ENCODE data around the gene NELL1. TPM values are rescaled to one million over a fixed set of nuclear protein-coding genes. Genes with fewer than 3 reads are reported as not detected.

Gene NELL1
- total and polyA plus RNA-seq, 2 donors, result 1.4 to 4.3 TPM

- H3K4me3 ChIP-seq (ENCODE audit: low read length in 2 of 2), result no peak overlapping the region
- no peak for DNase-seq (ENCODE audit: low read depth in 6 of 9, low spot score in 9 of 9)
- H3K9me3 ChIP-seq (ENCODE audit: control insufficient read depth in 2 of 2, insufficient read depth in 1 of 2, low read length in 1 of 2), result no peaks in the 10 kb centered on the region
- no peak overlapping the region for H3K27ac ChIP-seq (ENCODE audit: low read depth in 1 of 2, low read length in 1 of 2)
- no peaks in the 10 kb centered on the region for H3K36me3 ChIP-seq (ENCODE audit: control insufficient read depth in 2 of 2, insufficient read depth in 2 of 2, low read length in 1 of 2)
- 50% methylated on average over 1 of the region's 1 CpG for WGBS
- H3K4me1 ChIP-seq (ENCODE audit: control insufficient read depth in 2 of 2, insufficient read depth in 2 of 2, low read length in 2 of 2), result no peaks in the 10 kb centered on the region
- no peaks in the 10 kb centered on the region for H3K27me3 ChIP-seq (ENCODE audit: control insufficient read depth in 2 of 2, insufficient read depth in 1 of 2, low read length in 1 of 2)
Measured at GRCh38 chr11:20632169-20632532, 37.2 kb upstream of the NELL1 start.

- Histone ChIP-seq H3K27me3 (ENCODE audit: control insufficient read depth in 2 of 2, insufficient read depth in 1 of 2, low read length in 1 of 2) (no peaks in the 10 kb centered on the region), H3K9me3 (ENCODE audit: control insufficient read depth in 2 of 2, insufficient read depth in 1 of 2, low read length in 1 of 2) (no peaks in the 10 kb centered on the region), H3K4me3 (ENCODE audit: low read length in 2 of 2) (no peak overlapping the region), H3K36me3 (ENCODE audit: control insufficient read depth in 2 of 2, insufficient read depth in 2 of 2, low read length in 1 of 2) (no peaks in the 10 kb centered on the region), H3K27ac (ENCODE audit: low read depth in 1 of 2, low read length in 1 of 2) (no peak overlapping the region), H3K4me1 (ENCODE audit: control insufficient read depth in 2 of 2, insufficient read depth in 2 of 2, low read length in 2 of 2) (no peaks in the 10 kb centered on the region)
- DNase-seq (ENCODE audit: low read depth in 6 of 9, low spot score in 9 of 9), result no peak
- WGBS, result 93% methylated on average over 5 of the region's 5 CpGs
Measured at GRCh38 chr11:20634044-20634443, 35.3 kb upstream of the NELL1 start.

GRCh38 chr11:20634781-20635180, 34.6 kb upstream of the NELL1 start:
- DNase-seq (ENCODE audit: low read depth in 6 of 9, low spot score in 9 of 9), result no peak
- Histone ChIP-seq H3K27ac (ENCODE audit: low read depth in 1 of 2, low read length in 1 of 2) (no peak overlapping the region), H3K4me1 (ENCODE audit: control insufficient read depth in 2 of 2, insufficient read depth in 2 of 2, low read length in 2 of 2) (no peaks in the 10 kb centered on the region), H3K4me3 (ENCODE audit: low read length in 2 of 2) (no peak overlapping the region), H3K27me3 (ENCODE audit: control insufficient read depth in 2 of 2, insufficient read depth in 1 of 2, low read length in 1 of 2) (no peaks in the 10 kb centered on the region), H3K9me3 (ENCODE audit: control insufficient read depth in 2 of 2, insufficient read depth in 1 of 2, low read length in 1 of 2) (no peaks in the 10 kb centered on the region), H3K36me3 (ENCODE audit: control insufficient read depth in 2 of 2, insufficient read depth in 2 of 2, low read length in 1 of 2) (no peaks in the 10 kb centered on the region)
- 83% methylated on average over 7 of the region's 7 CpGs for WGBS

- WGBS, result 69% methylated on average over 7 of the region's 7 CpGs
- Histone ChIP-seq H3K4me1 (ENCODE audit: control insufficient read depth in 2 of 2, insufficient read depth in 2 of 2, low read length in 2 of 2) (no peaks in the 10 kb centered on the region), H3K27ac (ENCODE audit: low read depth in 1 of 2, low read length in 1 of 2) (no peak overlapping the region), H3K4me3 (ENCODE audit: low read length in 2 of 2) (no peak overlapping the region), H3K9me3 (ENCODE audit: control insufficient read depth in 2 of 2, insufficient read depth in 1 of 2, low read length in 1 of 2) (no peaks in the 10 kb centered on the region), H3K27me3 (ENCODE audit: control insufficient read depth in 2 of 2, insufficient read depth in 1 of 2, low read length in 1 of 2) (no peaks in the 10 kb centered on the region), H3K36me3 (ENCODE audit: control insufficient read depth in 2 of 2, insufficient read depth in 2 of 2, low read length in 1 of 2) (no peaks in the 10 kb centered on the region)
- no peak for DNase-seq (ENCODE audit: low read depth in 6 of 9, low spot score in 9 of 9)
Measured at GRCh38 chr11:20638074-20638473, 31.3 kb upstream of the NELL1 start.

- Histone ChIP-seq H3K4me3 (ENCODE audit: low read length in 2 of 2) (no peak overlapping the region), H3K36me3 (ENCODE audit: control insufficient read depth in 2 of 2, insufficient read depth in 2 of 2, low read length in 1 of 2) (no peaks in the 10 kb centered on the region), H3K9me3 (ENCODE audit: control insufficient read depth in 2 of 2, insufficient read depth in 1 of 2, low read length in 1 of 2) (no peaks in the 10 kb centered on the region), H3K27ac (ENCODE audit: low read depth in 1 of 2, low read length in 1 of 2) (no peak overlapping the region), H3K27me3 (ENCODE audit: control insufficient read depth in 2 of 2, insufficient read depth in 1 of 2, low read length in 1 of 2) (no peaks in the 10 kb centered on the region), H3K4me1 (ENCODE audit: control insufficient read depth in 2 of 2, insufficient read depth in 2 of 2, low read length in 2 of 2) (no peaks in the 10 kb centered on the region)
- no peak for DNase-seq (ENCODE audit: low read depth in 6 of 9, low spot score in 9 of 9)
- WGBS, result 58% methylated on average over 3 of the region's 3 CpGs
Measured at GRCh38 chr11:20639688-20640087, 29.7 kb upstream of the NELL1 start.

GRCh38 chr11:20640401-20640800, 29.0 kb upstream of the NELL1 start:
- Histone ChIP-seq H3K36me3 (ENCODE audit: control insufficient read depth in 2 of 2, insufficient read depth in 2 of 2, low read length in 1 of 2) (no peaks in the 10 kb centered on the region), H3K4me3 (ENCODE audit: low read length in 2 of 2) (no peak overlapping the region), H3K9me3 (ENCODE audit: control insufficient read depth in 2 of 2, insufficient read depth in 1 of 2, low read length in 1 of 2) (no peaks in the 10 kb centered on the region), H3K4me1 (ENCODE audit: control insufficient read depth in 2 of 2, insufficient read depth in 2 of 2, low read length in 2 of 2) (no peaks in the 10 kb centered on the region), H3K27me3 (ENCODE audit: control insufficient read depth in 2 of 2, insufficient read depth in 1 of 2, low read length in 1 of 2) (no peaks in the 10 kb centered on the region), H3K27ac (ENCODE audit: low read depth in 1 of 2, low read length in 1 of 2) (no peak overlapping the region)
- WGBS, result 96% methylated on average over 2 of the region's 2 CpGs
- no peak for DNase-seq (ENCODE audit: low read depth in 6 of 9, low spot score in 9 of 9)

- Histone ChIP-seq H3K27ac (ENCODE audit: low read depth in 1 of 2, low read length in 1 of 2) (no peak overlapping the region), H3K4me1 (ENCODE audit: control insufficient read depth in 2 of 2, insufficient read depth in 2 of 2, low read length in 2 of 2) (no peaks in the 10 kb centered on the region), H3K27me3 (ENCODE audit: control insufficient read depth in 2 of 2, insufficient read depth in 1 of 2, low read length in 1 of 2) (no peaks in the 10 kb centered on the region), H3K36me3 (ENCODE audit: control insufficient read depth in 2 of 2, insufficient read depth in 2 of 2, low read length in 1 of 2) (no peaks in the 10 kb centered on the region), H3K9me3 (ENCODE audit: control insufficient read depth in 2 of 2, insufficient read depth in 1 of 2, low read length in 1 of 2) (no peaks in the 10 kb centered on the region), H3K4me3 (ENCODE audit: low read length in 2 of 2) (no peak overlapping the region)
- 93% methylated on average over 4 of the region's 4 CpGs for WGBS
- no peak for DNase-seq (ENCODE audit: low read depth in 6 of 9, low spot score in 9 of 9)
Measured at GRCh38 chr11:20644360-20644759, 25.0 kb upstream of the NELL1 start.

- H3K4me1 ChIP-seq (ENCODE audit: control insufficient read depth in 2 of 2, insufficient read depth in 2 of 2, low read length in 2 of 2), result no peaks in the 10 kb centered on the region
- no peaks in the 10 kb centered on the region for H3K36me3 ChIP-seq (ENCODE audit: control insufficient read depth in 2 of 2, insufficient read depth in 2 of 2, low read length in 1 of 2)
- H3K4me3 ChIP-seq (ENCODE audit: low read length in 2 of 2), result no peak overlapping the region
- DNase-seq (ENCODE audit: low read depth in 6 of 9, low spot score in 9 of 9), result peak in 8 of 9 donors; percentile 7 to 57 (median 32)
- WGBS, result 44% methylated on average over 4 of the region's 4 CpGs
- no peaks in the 10 kb centered on the region for H3K27me3 ChIP-seq (ENCODE audit: control insufficient read depth in 2 of 2, insufficient read depth in 1 of 2, low read length in 1 of 2)
- no peaks in the 10 kb centered on the region for H3K9me3 ChIP-seq (ENCODE audit: control insufficient read depth in 2 of 2, insufficient read depth in 1 of 2, low read length in 1 of 2)
- no peak overlapping the region for H3K27ac ChIP-seq (ENCODE audit: low read depth in 1 of 2, low read length in 1 of 2)
Measured at GRCh38 chr11:20647976-20648565, 21.3 kb upstream of the NELL1 start.

GRCh38 chr11:20652150-20652806, 17.1 kb upstream of the NELL1 start:
- Histone ChIP-seq H3K27ac (ENCODE audit: low read depth in 1 of 2, low read length in 1 of 2) (no peak overlapping the region), H3K36me3 (ENCODE audit: control insufficient read depth in 2 of 2, insufficient read depth in 2 of 2, low read length in 1 of 2) (no peaks in the 10 kb centered on the region), H3K4me3 (ENCODE audit: low read length in 2 of 2) (no peak overlapping the region), H3K4me1 (ENCODE audit: control insufficient read depth in 2 of 2, insufficient read depth in 2 of 2, low read length in 2 of 2) (no peaks in the 10 kb centered on the region), H3K27me3 (ENCODE audit: control insufficient read depth in 2 of 2, insufficient read depth in 1 of 2, low read length in 1 of 2) (no peaks in the 10 kb centered on the region), H3K9me3 (ENCODE audit: control insufficient read depth in 2 of 2, insufficient read depth in 1 of 2, low read length in 1 of 2) (no peaks in the 10 kb centered on the region)
- no peak for DNase-seq (ENCODE audit: low read depth in 6 of 9, low spot score in 9 of 9)
- 88% methylated on average over 13 of the region's 13 CpGs for WGBS
